NT2/D1 (cell line): ENCODE data around the gene APOC4.

Experiments used
- YY1 ChIP-seq: IDR thresholded peaks from 2 replicates; pipeline ENCODE4 v1.6.1; 2011; ENCODE audit not compliant: insufficient read length, insufficient read depth
- ZNF274 ChIP-seq: IDR thresholded peaks from 2 replicates; pipeline ENCODE4 v1.6.1; 2011; ENCODE audit warnings: mild to moderate bottlenecking, low read depth, low read length

- no peak for TF ChIP-seq ZNF274
- no peak for TF ChIP-seq YY1
Observed at GRCh38 chr19:44908074-44908835, 33.8 kb upstream of the APOC4 start.
